ENCODE results near the gene PGM2. TPM values are rescaled to one million over a fixed set of nuclear protein-coding genes. Genes with fewer than 3 reads are reported as not detected.

Gene PGM2
- total and polyA plus RNA-seq, 4 experiments from 2014 or later: 16.9 to 20.5 (median 19.2) TPM

DNA sequence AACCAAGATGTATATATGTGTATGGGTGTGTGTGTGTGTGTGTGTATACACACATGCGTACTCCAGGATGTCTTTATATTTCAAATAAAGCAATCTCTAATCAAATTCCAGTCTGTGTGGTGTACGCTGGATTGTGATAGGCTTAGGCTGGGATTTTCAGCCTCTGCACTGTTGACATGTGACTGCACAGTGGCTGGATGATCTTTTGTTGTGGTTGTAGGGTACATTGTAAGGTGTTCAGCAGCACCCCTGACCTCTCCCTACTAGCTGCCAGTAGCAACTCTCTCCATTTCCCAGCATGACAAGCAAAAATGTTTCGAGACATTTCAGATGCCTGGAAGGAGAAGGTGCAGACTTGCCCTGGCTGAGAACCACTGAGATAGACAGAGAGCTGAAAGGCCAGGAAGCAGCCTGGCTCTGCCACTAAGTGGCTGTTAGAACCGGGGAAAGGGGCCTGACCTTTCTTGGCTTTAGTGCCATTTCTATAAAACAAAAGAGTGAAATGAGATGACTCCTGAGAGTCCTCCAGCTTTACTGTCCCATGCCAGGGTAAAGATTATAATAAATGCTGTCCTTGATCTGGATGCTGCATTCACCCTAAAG, 10.5 kb downstream of the PGM2 start:
- intact Hi-C loops (cut with micrococcal nuclease): no loop called here
- Mint-ChIP-seq H3K36me3 (peaks cover 57 to 79% of the 10 kb centered on the region in 2 donors), H3K4me3 (peak overlapping the region in 2 of 8 donors; percentile 15 to 29), H3K27ac (peak overlapping the region; percentile 0 to 78 (median 63)), H3K4me1 (peaks cover 22 to 37% (median 29%) of the 10 kb centered on the region in 4 donors), H3K27me3 (no peaks in the 10 kb centered on the region), H3K9me3 (no peaks in the 10 kb centered on the region)
- Histone ChIP-seq H3K9me3 (ENCODE audit: control insufficient read depth in 1 of 2, low read length in 2 of 2) (no peaks in the 10 kb centered on the region), H3K27ac (ENCODE audit: low read depth, low read length) (no peak overlapping the region), H3K4me1 (ENCODE audit: insufficient read depth, low read length) (peaks cover 18% of the 10 kb centered on the region), H3K4me3 (ENCODE audit: low read length in 2 of 2) (no peak overlapping the region), H3K36me3 (ENCODE audit: insufficient read depth, low read length) (peaks cover 6% of the 10 kb centered on the region), H3K27me3 (ENCODE audit: insufficient read depth, low read length) (no peaks in the 10 kb centered on the region)
- no peak for DNase-seq
- ChIA-PET POLR2A (ENCODE audit: partially characterized antibody) (no interaction called here), CTCF (ENCODE audit: partially characterized antibody) (interaction anchor here (1.2 to 1.9 kb wide), 2 partner anchors 33 kb away, joined by 3 to 7 read pairs; no protein-coding TSS in a partner anchor)

GRCh38 chr4:37837446-37837845, 11.0 kb downstream of the PGM2 start:
- peaks cover 52 to 76% of the 10 kb centered on the region in 2 donors for H3K36me3 Mint-ChIP-seq
- Histone ChIP-seq H3K27me3 (ENCODE audit: insufficient read depth, low read length) (no peaks in the 10 kb centered on the region), H3K4me1 (ENCODE audit: insufficient read depth, low read length) (peaks cover 18% of the 10 kb centered on the region), H3K36me3 (ENCODE audit: insufficient read depth, low read length) (peaks cover 6% of the 10 kb centered on the region), H3K4me3 (ENCODE audit: low read length in 2 of 2) (no peak overlapping the region), H3K27ac (ENCODE audit: low read depth, low read length) (no peak overlapping the region), H3K9me3 (ENCODE audit: control insufficient read depth in 1 of 2, low read length in 2 of 2) (no peaks in the 10 kb centered on the region)
- intact Hi-C loops (cut with micrococcal nuclease): no loop called here
- H3K27me3 Mint-ChIP-seq: no peaks in the 10 kb centered on the region
- ChIA-PET CTCF (ENCODE audit: partially characterized antibody) (interaction anchor here (1.2 kb wide), 1 partner anchor 34 kb away, joined by 3 read pairs; no protein-coding TSS in a partner anchor), POLR2A (ENCODE audit: partially characterized antibody) (no interaction called here)
- H3K4me3 Mint-ChIP-seq: peak overlapping the region in 4 of 8 donors; percentile 5 to 30 (median 18)
- peak overlapping the region; percentile 0 to 78 (median 49) for H3K27ac Mint-ChIP-seq
- peaks cover 21 to 35% (median 27%) of the 10 kb centered on the region in 4 donors for H3K4me1 Mint-ChIP-seq
- no peaks in the 10 kb centered on the region for H3K9me3 Mint-ChIP-seq
- no peak for DNase-seq

- Mint-ChIP-seq H3K27me3 (no peaks in the 10 kb centered on the region), H3K4me3 (no peak overlapping the region), H3K9me3 (no peaks in the 10 kb centered on the region), H3K36me3 (peaks cover 52 to 73% of the 10 kb centered on the region in 2 donors), H3K4me1 (peaks cover 21 to 35% (median 27%) of the 10 kb centered on the region in 4 donors), H3K27ac (no peak overlapping the region)
- peaks cover 6% of the 10 kb centered on the region for H3K36me3 ChIP-seq (ENCODE audit: insufficient read depth, low read length)
- ChIA-PET CTCF (ENCODE audit: partially characterized antibody) (interaction anchor here (0.6 kb wide), 1 partner anchor 392 kb away, joined by 4 read pairs; no protein-coding TSS in a partner anchor), POLR2A (ENCODE audit: partially characterized antibody) (interaction anchor here (1.4 to 1.5 kb wide), 2 partner anchors 9 to 13 kb away, joined by 4 to 5 read pairs; partner anchors contain the start of gene PGM2)
- H3K4me3 ChIP-seq (ENCODE audit: low read length in 2 of 2): no peak overlapping the region
- no peaks in the 10 kb centered on the region for H3K9me3 ChIP-seq (ENCODE audit: control insufficient read depth in 1 of 2, low read length in 2 of 2)
- H3K4me1 ChIP-seq (ENCODE audit: insufficient read depth, low read length): peaks cover 18% of the 10 kb centered on the region
- DNase-seq: no peak
- H3K27me3 ChIP-seq (ENCODE audit: insufficient read depth, low read length): no peaks in the 10 kb centered on the region
- intact Hi-C loops (cut with micrococcal nuclease): no loop called here
- H3K27ac ChIP-seq (ENCODE audit: low read depth, low read length): no peak overlapping the region
Observed at GRCh38 chr4:37839426-37839825, 12.9 kb downstream of the PGM2 start.

GRCh38 chr4:37844204-37844603, 17.7 kb downstream of the PGM2 start:
- H3K27ac Mint-ChIP-seq: no peak overlapping the region
- no peaks in the 10 kb centered on the region for H3K9me3 ChIP-seq (ENCODE audit: control insufficient read depth in 1 of 2, low read length in 2 of 2)
- H3K9me3 Mint-ChIP-seq: no peaks in the 10 kb centered on the region
- H3K27me3 ChIP-seq (ENCODE audit: insufficient read depth, low read length): no peaks in the 10 kb centered on the region
- intact Hi-C loops (cut with micrococcal nuclease): no loop called here
- CTCF ChIA-PET (ENCODE audit: partially characterized antibody): interaction anchor here (1.6 kb wide), 1 partner anchor 18 kb away, joined by 5 read pairs; the partner anchor contains the start of gene PGM2
- H3K4me1 ChIP-seq (ENCODE audit: insufficient read depth, low read length): no peaks in the 10 kb centered on the region
- no peak overlapping the region for H3K27ac ChIP-seq (ENCODE audit: low read depth, low read length)
- H3K27me3 Mint-ChIP-seq: no peaks in the 10 kb centered on the region
- H3K4me3 Mint-ChIP-seq: no peak overlapping the region
- POLR2A ChIA-PET (ENCODE audit: partially characterized antibody): no interaction called here
- no peak for DNase-seq
- no peaks in the 10 kb centered on the region for H3K4me1 Mint-ChIP-seq
- peaks cover 57 to 70% of the 10 kb centered on the region in 2 donors for H3K36me3 Mint-ChIP-seq
- peaks cover 26% of the 10 kb centered on the region for H3K36me3 ChIP-seq (ENCODE audit: insufficient read depth, low read length)
- H3K4me3 ChIP-seq (ENCODE audit: low read length in 2 of 2): no peak overlapping the region

DNA sequence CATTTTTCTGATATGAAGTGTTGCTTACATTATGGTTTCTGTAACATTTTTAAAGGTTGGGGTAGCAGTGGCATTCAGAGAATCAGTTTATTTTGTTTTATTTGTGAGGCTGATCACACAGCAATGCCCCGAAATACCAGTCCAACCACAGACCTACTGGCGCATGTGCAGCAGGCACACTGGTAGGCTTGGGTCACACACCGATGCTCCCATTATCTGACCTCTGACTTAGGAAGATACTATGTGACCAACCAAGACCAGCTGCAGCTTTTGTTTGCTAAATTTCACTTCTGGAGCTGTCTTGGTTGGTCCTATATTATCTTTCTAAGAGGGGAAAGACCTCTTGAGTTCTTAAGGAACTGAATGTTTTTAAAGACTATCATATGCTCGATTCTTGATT, 18.7 kb downstream of the PGM2 start:
- Histone ChIP-seq H3K36me3 (ENCODE audit: insufficient read depth, low read length) (peaks cover 26% of the 10 kb centered on the region), H3K4me1 (ENCODE audit: insufficient read depth, low read length) (no peaks in the 10 kb centered on the region), H3K27ac (ENCODE audit: low read depth, low read length) (no peak overlapping the region), H3K4me3 (ENCODE audit: low read length in 2 of 2) (no peak overlapping the region), H3K27me3 (ENCODE audit: insufficient read depth, low read length) (no peaks in the 10 kb centered on the region), H3K9me3 (ENCODE audit: control insufficient read depth in 1 of 2, low read length in 2 of 2) (no peaks in the 10 kb centered on the region)
- POLR2A ChIA-PET (ENCODE audit: partially characterized antibody): no interaction called here
- CTCF ChIA-PET (ENCODE audit: partially characterized antibody): interaction anchor here (1.6 kb wide), 1 partner anchor 19 kb away, joined by 5 read pairs; the partner anchor contains the start of gene PGM2
- H3K27ac Mint-ChIP-seq: no peak overlapping the region
- no peaks in the 10 kb centered on the region for H3K4me1 Mint-ChIP-seq
- H3K9me3 Mint-ChIP-seq: no peaks in the 10 kb centered on the region
- no peak for DNase-seq
- H3K36me3 Mint-ChIP-seq: peaks cover 60 to 65% of the 10 kb centered on the region in 2 donors
- intact Hi-C loops (cut with micrococcal nuclease): no loop called here
- H3K27me3 Mint-ChIP-seq: no peaks in the 10 kb centered on the region
- no peak overlapping the region for H3K4me3 Mint-ChIP-seq

DNA sequence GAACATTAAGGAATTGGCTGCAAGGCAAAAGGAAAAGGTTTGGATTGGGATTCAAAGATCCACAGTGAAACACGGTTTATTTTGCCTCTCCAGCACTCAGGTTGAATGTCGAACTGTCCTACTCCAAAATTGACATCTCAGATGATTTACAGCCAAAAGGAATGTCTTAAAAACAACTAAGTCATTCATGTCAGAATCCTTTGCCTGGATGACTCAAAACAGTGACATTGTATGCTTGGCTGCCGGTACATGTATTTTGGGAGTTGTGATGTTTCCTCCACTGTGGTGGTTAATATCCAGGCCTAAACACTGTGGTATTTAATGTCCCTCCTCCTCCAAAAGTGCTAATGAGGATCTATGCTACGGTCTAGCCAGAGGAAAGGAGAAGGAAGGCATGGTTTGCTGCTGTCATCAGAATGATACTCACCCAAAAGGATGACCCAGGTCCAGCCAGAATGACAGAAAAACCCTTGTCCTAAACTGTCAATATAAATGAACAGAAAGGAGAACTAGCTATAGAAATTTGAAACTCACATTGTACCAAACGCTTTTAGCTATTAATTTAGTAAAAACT, 20.9 kb downstream of the PGM2 start:
- Mint-ChIP-seq H3K27me3 (no peaks in the 10 kb centered on the region), H3K36me3 (peaks cover 55 to 62% of the 10 kb centered on the region in 2 donors), H3K4me3 (no peak overlapping the region), H3K4me1 (no peaks in the 10 kb centered on the region), H3K9me3 (no peaks in the 10 kb centered on the region), H3K27ac (peak overlapping the region in 2 of 7 donors; percentile 22 to 53)
- Histone ChIP-seq H3K27me3 (ENCODE audit: insufficient read depth, low read length) (no peaks in the 10 kb centered on the region), H3K27ac (ENCODE audit: low read depth, low read length) (no peak overlapping the region), H3K9me3 (ENCODE audit: control insufficient read depth in 1 of 2, low read length in 2 of 2) (no peaks in the 10 kb centered on the region), H3K4me3 (ENCODE audit: low read length in 2 of 2) (no peak overlapping the region), H3K4me1 (ENCODE audit: insufficient read depth, low read length) (no peaks in the 10 kb centered on the region), H3K36me3 (ENCODE audit: insufficient read depth, low read length) (peaks cover 26% of the 10 kb centered on the region)
- POLR2A ChIA-PET (ENCODE audit: partially characterized antibody): no interaction called here
- CTCF ChIA-PET (ENCODE audit: partially characterized antibody): interaction anchor here (0.6 to 1.7 kb wide), 2 partner anchors 44 to 934 kb away, joined by 3 to 4 read pairs; no protein-coding TSS in a partner anchor
- no peak for DNase-seq
- intact Hi-C loops (cut with micrococcal nuclease): no loop called here

GRCh38 chr4:37852376-37852775, 25.9 kb downstream of the PGM2 start:
- Histone ChIP-seq H3K4me3 (ENCODE audit: low read length in 2 of 2) (no peak overlapping the region), H3K27me3 (ENCODE audit: insufficient read depth, low read length) (no peaks in the 10 kb centered on the region), H3K27ac (ENCODE audit: low read depth, low read length) (no peak overlapping the region), H3K36me3 (ENCODE audit: insufficient read depth, low read length) (peaks cover 16% of the 10 kb centered on the region), H3K4me1 (ENCODE audit: insufficient read depth, low read length) (no peaks in the 10 kb centered on the region), H3K9me3 (ENCODE audit: control insufficient read depth in 1 of 2, low read length in 2 of 2) (no peaks in the 10 kb centered on the region)
- H3K9me3 Mint-ChIP-seq: no peaks in the 10 kb centered on the region
- intact Hi-C loops (cut with micrococcal nuclease): no loop called here
- ChIA-PET POLR2A (ENCODE audit: partially characterized antibody) (no interaction called here), CTCF (ENCODE audit: partially characterized antibody) (interaction anchor here (0.6 kb wide), 1 partner anchor 248 kb away, joined by 3 read pairs; no protein-coding TSS in a partner anchor)
- peaks cover 0 to 1% (median 0%) of the 10 kb centered on the region in 4 donors for H3K4me1 Mint-ChIP-seq
- H3K27me3 Mint-ChIP-seq: no peaks in the 10 kb centered on the region
- no peak for DNase-seq
- H3K36me3 Mint-ChIP-seq: peaks cover 50 to 58% of the 10 kb centered on the region in 2 donors
- H3K27ac Mint-ChIP-seq: no peak overlapping the region
- H3K4me3 Mint-ChIP-seq: no peak overlapping the region

All from CD4-positive, alpha-beta memory T cell (primary cell).